HEK293 (cell line): ENCODE data around the gene LRIT3.

Experiments
- CTCF ChIP-seq: fragments of 450-650 bp; formaldehyde crosslinking; IDR thresholded peaks from 2 replicates; pipeline ENCODE4 v1.5.1; 2016; ENCODE audit warnings: missing biosample characterization, missing genetic modification characterization
- IKZF3 ChIP-seq: fragments of 450-650 bp; IDR thresholded peaks from 2 replicates; pipeline ENCODE4 v1.5.0; 2018; ENCODE audit warnings: missing biosample characterization, mild to moderate bottlenecking, missing genetic modification characterization, moderate library complexity
- SP2 ChIP-seq: fragments of 450-650 bp; formaldehyde crosslinking; IDR thresholded peaks from 2 replicates; pipeline ENCODE4 v1.5.1; 2016; ENCODE audit warnings: missing biosample characterization, missing genetic modification characterization
- WT1 ChIP-seq: fragments of 450-650 bp; formaldehyde crosslinking; IDR thresholded peaks from 2 replicates; pipeline ENCODE4 v1.5.1; 2016; ENCODE audit warnings: missing biosample characterization, missing genetic modification characterization
- ZNF350 ChIP-seq: fragments of 450-650 bp; formaldehyde crosslinking; IDR thresholded peaks from 2 replicates; pipeline ENCODE4 v1.5.0; 2017; ENCODE audit warnings: missing biosample characterization, mild to moderate bottlenecking, missing genetic modification characterization
- ZNF629 ChIP-seq: fragments of 450-650 bp; formaldehyde crosslinking; IDR thresholded peaks from 2 replicates; pipeline ENCODE4 v1.5.1; 2017; ENCODE audit warnings: missing biosample characterization, missing genetic modification characterization

- TF ChIP-seq ZNF629 (tag by site-specific recombination) = no peak
- no peak for TF ChIP-seq CTCF (tag by site-specific recombination)
- no peak for TF ChIP-seq IKZF3 (tag by site-specific recombination)
- no peak for TF ChIP-seq SP2 (tag by site-specific recombination)
- no peak for TF ChIP-seq WT1
- TF ChIP-seq ZNF350 (tag by site-specific recombination) = no peak
Observed at GRCh38 chr4:109861271-109861670, 13.4 kb downstream of the LRIT3 start.
